Smooth muscle cell (in vitro differentiated cells): ENCODE results near the gene CERKL. TPM values are rescaled to one million over a fixed set of nuclear protein-coding genes. Genes with fewer than 3 reads are reported as not detected.

Experiments
- DNase-seq: peaks from one replicate; lab custom pipeline; 2025; ENCODE audit not compliant: unreplicated experiment; lab: John Stamatoyannopoulos, UW
- H2AFZ ChIP-seq: fragments of 200-600 bp; sonication (generic); 2 replicates; pipeline ENCODE4 v1.6.0; 2016; ENCODE audit warnings: antibody characterized with exemption, low read depth, mild to moderate bottlenecking
- H3F3A ChIP-seq: fragments of 200-600 bp; sonication (generic); 2 replicates; pipeline ENCODE4 v1.6.0; 2017; ENCODE audit warnings: antibody characterized with exemption, low read depth
- H3K27ac ChIP-seq: fragments of 200-600 bp; sonication (generic); 2 replicates; pipeline ENCODE4 v1.5.1; 2016; ENCODE audit warnings: low read depth, mild to moderate bottlenecking
- H3K27me3 ChIP-seq: fragments of 200-600 bp; sonication (generic); 2 replicates; pipeline ENCODE4 v1.6.1; 2016; ENCODE audit warnings: low read depth, mild to moderate bottlenecking
- H3K36me3 ChIP-seq: fragments of 200-600 bp; sonication (generic); 2 replicates; pipeline ENCODE4 v1.5.1; 2016; ENCODE audit warnings: low read depth
- H3K4me1 ChIP-seq: fragments of 200-600 bp; sonication (generic); 2 replicates; pipeline ENCODE4 v1.5.1; 2016; ENCODE audit warnings: low read depth
- H3K4me2 ChIP-seq: fragments of 200-600 bp; sonication (generic); 2 replicates; pipeline ENCODE4 v1.6.0; 2016; ENCODE audit warnings: mild to moderate bottlenecking
- H3K4me3 ChIP-seq: fragments of 200-600 bp; sonication (generic); 2 replicates; pipeline ENCODE4 v1.5.1; 2016; ENCODE audit warnings: mild to moderate bottlenecking
- H3K79me2 ChIP-seq: fragments of 200-600 bp; sonication (generic); 2 replicates; pipeline ENCODE4 v1.6.0; 2016; ENCODE audit warnings: low read depth, mild to moderate bottlenecking
- H3K9ac ChIP-seq: fragments of 200-600 bp; sonication (generic); 2 replicates; pipeline ENCODE4 v1.6.0; 2016; ENCODE audit warnings: low read depth
- H3K9me3 ChIP-seq: fragments of 200-600 bp; sonication (generic); replicated peaks from 2 replicates; pipeline ENCODE4 v1.5.1; 2016; ENCODE audit warnings: low read depth
- H4K20me1 ChIP-seq: fragments of 200-600 bp; sonication (generic); 2 replicates; pipeline ENCODE4 v1.6.0; 2016; ENCODE audit warnings: low read depth
- WGBS: methylation state at CpG from one replicate; pipeline ENCODE4 v1.1.7; 2016; ENCODE audit warnings: low lambda C conversion rate; 5-methylcytosine and 5-hydroxymethylcytosine counted together
- polyA plus RNA-seq: library from polyadenylated mRNA; unstranded; fragments of >200 nt; fragmentation: Nextera tagmentation; extraction: Ambion mirVana; gene quantifications from 2 replicates; pipeline ENCODE4 v1.2.1, GENCODE V29; 2016
- total RNA-seq: library from RNA; depleted of rRNA; stranded (reverse); fragments of >200 nt; gene quantifications from 2 replicates; pipeline ENCODE4 v1.2.3, GENCODE V29; 2014
- TF ChIP-seq, protein P1 (sequence below): fragments of 200-600 bp; sonication (generic); IDR thresholded peaks from 2 replicates; pipeline ENCODE4 v1.5.1; 2017; ENCODE audit warnings: borderline replicate concordance, mild to moderate bottlenecking, antibody characterized with exemption; ENCODE audit not compliant: insufficient read depth, poor library complexity, severe bottlenecking

The CERKL gene
- total and polyA plus RNA-seq, 2 experiments from 2014 or later, result 1.4 TPM; not detected in 1

DNA sequence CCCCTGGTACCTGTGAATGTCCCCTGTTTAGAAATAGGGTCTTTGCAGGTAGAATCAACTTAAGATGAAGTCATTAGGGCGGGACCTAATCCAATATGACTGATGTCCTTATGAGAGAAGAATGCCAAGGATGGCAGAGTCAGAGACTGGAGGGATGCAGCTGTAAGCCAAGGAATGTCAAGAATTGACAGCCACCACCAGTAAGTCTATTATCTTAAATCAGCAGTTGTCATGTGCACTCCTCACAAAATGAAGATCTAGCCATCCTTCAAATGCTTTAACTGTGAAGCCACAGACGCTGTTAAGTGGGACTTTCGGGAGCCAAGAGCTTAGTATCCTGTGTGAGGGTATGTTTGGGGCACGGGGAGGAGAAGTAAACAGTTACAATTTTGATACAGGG, 116.5 kb downstream of the CERKL start:
- Histone ChIP-seq H3K36me3 (peaks cover 9% of the 10 kb centered on the region), H3K27ac (no peak overlapping the region), H2AFZ (no peak overlapping the region), H3K4me2 (no peak overlapping the region), H3K9me3 (no peaks in the 10 kb centered on the region), H3K27me3 (no peaks in the 10 kb centered on the region), H4K20me1 (no peaks in the 10 kb centered on the region), H3K4me3 (no peak overlapping the region), H3K4me1 (no peaks in the 10 kb centered on the region), H3K79me2 (no peaks in the 10 kb centered on the region), H3F3A (no peaks in the 10 kb centered on the region), H3K9ac (no peak overlapping the region)
- WGBS, result 79% methylated on average over 4 of the region's 4 CpGs
- DNase-seq, result no peak
- TF ChIP-seq, protein P1, sequence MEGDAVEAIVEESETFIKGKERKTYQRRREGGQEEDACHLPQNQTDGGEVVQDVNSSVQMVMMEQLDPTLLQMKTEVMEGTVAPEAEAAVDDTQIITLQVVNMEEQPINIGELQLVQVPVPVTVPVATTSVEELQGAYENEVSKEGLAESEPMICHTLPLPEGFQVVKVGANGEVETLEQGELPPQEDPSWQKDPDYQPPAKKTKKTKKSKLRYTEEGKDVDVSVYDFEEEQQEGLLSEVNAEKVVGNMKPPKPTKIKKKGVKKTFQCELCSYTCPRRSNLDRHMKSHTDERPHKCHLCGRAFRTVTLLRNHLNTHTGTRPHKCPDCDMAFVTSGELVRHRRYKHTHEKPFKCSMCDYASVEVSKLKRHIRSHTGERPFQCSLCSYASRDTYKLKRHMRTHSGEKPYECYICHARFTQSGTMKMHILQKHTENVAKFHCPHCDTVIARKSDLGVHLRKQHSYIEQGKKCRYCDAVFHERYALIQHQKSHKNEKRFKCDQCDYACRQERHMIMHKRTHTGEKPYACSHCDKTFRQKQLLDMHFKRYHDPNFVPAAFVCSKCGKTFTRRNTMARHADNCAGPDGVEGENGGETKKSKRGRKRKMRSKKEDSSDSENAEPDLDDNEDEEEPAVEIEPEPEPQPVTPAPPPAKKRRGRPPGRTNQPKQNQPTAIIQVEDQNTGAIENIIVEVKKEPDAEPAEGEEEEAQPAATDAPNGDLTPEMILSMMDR, result no peak

DNA sequence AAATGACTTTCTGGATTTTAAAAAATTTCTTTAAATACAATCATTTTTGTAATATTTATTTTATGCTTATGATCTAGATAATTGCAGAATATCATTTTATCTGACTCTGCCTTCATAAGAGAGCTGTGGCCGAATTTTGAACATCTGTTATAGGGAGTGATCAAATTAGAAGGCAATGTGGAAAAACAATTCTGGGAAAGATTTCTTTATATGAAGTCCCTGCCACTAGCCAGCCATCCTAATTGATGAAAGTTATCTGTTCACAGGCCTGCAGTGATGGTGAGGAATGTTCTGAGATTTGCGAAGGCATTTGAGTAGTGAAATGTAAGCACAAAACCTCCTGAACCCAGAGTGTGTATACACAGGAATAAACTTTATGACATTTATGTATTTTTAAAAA, 120.2 kb downstream of the CERKL start:
- Histone ChIP-seq H3K27ac (no peak overlapping the region), H3K4me3 (no peak overlapping the region), H3K4me2 (no peak overlapping the region), H2AFZ (no peak overlapping the region), H3K36me3 (peaks cover 12% of the 10 kb centered on the region), H4K20me1 (no peaks in the 10 kb centered on the region), H3F3A (no peaks in the 10 kb centered on the region), H3K4me1 (no peaks in the 10 kb centered on the region), H3K9me3 (no peaks in the 10 kb centered on the region), H3K9ac (no peak overlapping the region), H3K79me2 (no peaks in the 10 kb centered on the region), H3K27me3 (no peaks in the 10 kb centered on the region)
- no peak for DNase-seq
- 89% methylated on average over 2 of the region's 2 CpGs for WGBS
- TF ChIP-seq, protein P1, result no peak

DNA sequence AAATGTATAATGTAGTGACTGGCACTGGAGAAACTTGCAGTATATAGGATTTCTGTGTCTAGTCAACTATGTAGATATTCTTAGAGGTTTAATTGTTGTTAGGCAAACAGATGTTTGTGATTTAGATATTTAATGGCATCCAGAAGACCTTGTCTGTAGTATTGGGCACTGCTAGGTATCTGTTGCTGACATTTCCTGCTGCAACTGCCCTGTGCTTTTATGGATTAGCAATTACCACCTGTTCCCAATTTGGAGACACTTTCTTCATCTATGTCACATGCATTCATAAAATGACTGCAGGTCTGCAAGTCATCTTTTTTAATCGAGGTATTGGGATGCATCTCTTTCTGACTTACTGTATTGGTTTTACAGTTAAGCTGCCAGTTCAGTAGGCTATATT, 128.5 kb downstream of the CERKL start:
- Histone ChIP-seq H3K9ac (no peak overlapping the region), H3F3A (no peaks in the 10 kb centered on the region), H3K9me3 (no peaks in the 10 kb centered on the region), H3K4me1 (no peaks in the 10 kb centered on the region), H3K79me2 (no peaks in the 10 kb centered on the region), H3K36me3 (no peaks in the 10 kb centered on the region), H3K27ac (no peak overlapping the region), H3K4me3 (no peak overlapping the region), H3K4me2 (no peak overlapping the region), H4K20me1 (no peaks in the 10 kb centered on the region), H3K27me3 (no peaks in the 10 kb centered on the region), H2AFZ (no peak overlapping the region)
- 81% methylated on average over 1 of the region's 1 CpG for WGBS
- TF ChIP-seq, protein P1, result no peak
- no peak for DNase-seq

DNA sequence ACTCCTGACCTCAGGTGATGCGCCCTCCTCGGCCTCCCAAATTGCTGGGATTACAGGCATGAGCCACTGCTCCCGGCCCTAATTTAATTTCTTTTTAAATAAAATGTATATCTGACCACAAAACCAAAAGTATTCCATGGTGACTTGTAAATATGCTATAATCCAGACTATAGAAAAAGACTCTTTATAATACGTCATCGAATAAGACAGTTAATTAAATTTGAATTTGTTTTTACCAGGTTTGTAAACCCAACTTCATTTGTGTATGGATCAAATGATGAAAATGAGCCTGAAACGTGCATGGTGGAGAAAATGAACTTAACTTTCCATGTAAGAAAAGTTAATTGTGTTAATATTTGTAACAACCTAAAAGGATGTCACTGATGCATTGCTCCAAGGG, 129.8 kb downstream of the CERKL start:
- H3K4me2 ChIP-seq, result no peak overlapping the region
- no peak overlapping the region for H3K9ac ChIP-seq
- 91% methylated on average over 6 of the region's 6 CpGs for WGBS
- no peaks in the 10 kb centered on the region for H3F3A ChIP-seq
- no peaks in the 10 kb centered on the region for H3K4me1 ChIP-seq
- DNase-seq, result no peak
- H3K79me2 ChIP-seq, result no peaks in the 10 kb centered on the region
- no peaks in the 10 kb centered on the region for H3K9me3 ChIP-seq
- no peak overlapping the region for H2AFZ ChIP-seq
- no peak overlapping the region for H3K4me3 ChIP-seq
- no peak overlapping the region for H3K27ac ChIP-seq
- no peaks in the 10 kb centered on the region for H4K20me1 ChIP-seq
- no peaks in the 10 kb centered on the region for H3K36me3 ChIP-seq
- TF ChIP-seq, protein P1, result no peak
- H3K27me3 ChIP-seq, result no peaks in the 10 kb centered on the region
